Activated CD8-positive, alpha-beta memory T cell treated with anti-CD3 and anti-CD28 coated beads, Interleukin-2, amount 50 U/mL, for 24 hours (primary cell): ENCODE results near the gene BICD2.

Experiments used
- DNase-seq: peaks from one replicate; pipeline ENCODE4 v3.0.0-alpha.2; 2020; ENCODE audit errors: extremely low read depth

BICD2 gene

GRCh38 chr9:92714787-92715487 is 49.7 kb downstream of the BICD2 start:
- DNase-seq = no peak

DNA sequence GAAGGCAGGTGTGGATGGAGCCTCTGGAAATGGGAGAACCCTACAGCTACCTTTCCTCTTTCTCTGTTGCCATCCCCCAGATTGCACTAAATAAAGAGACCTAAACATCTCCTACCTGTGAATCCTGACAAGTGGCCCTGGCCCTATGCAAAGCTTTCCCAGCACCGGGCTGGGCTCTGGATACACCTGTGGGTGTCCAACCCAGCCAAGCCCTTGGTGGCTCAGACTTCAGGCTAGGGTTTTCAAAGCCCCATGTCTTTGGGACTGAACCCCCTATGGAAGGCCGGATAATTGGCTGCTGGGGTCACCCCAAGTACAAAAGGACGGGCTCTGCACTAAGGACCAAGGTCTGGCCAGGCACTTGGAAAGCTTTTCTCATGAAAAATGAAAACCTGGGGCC is 50.6 kb downstream of the BICD2 start:
- DNase-seq = no peak

- DNase-seq = no peak
Measured at GRCh38 chr9:92713528-92713927, 51.1 kb downstream of the BICD2 start.

GRCh38 chr9:92712767-92713166 is 51.9 kb downstream of the BICD2 start:
- DNase-seq = no peak

- DNase-seq = no peak
Measured at GRCh38 chr9:92711844-92712243, 52.8 kb downstream of the BICD2 start.

DNA sequence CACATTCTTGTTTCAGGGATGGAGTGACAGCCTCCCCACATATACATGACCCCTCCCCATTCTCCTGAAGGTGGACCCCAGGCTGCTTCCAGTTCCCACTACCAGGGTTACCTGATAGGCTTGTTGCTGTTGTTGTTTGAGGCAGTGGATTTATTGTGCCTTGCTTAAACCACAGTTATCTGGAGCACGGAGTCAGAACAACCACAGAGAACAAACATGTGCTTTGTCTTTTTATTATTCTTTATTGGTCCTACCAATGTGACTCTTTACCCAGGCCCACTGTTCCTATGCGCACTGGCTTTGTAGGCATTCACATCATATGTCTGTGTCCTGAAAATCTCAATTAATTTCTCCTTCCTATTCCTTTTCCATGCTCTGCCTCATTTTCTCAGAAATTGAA is 53.5 kb downstream of the BICD2 start:
- DNase-seq = no peak

DNA sequence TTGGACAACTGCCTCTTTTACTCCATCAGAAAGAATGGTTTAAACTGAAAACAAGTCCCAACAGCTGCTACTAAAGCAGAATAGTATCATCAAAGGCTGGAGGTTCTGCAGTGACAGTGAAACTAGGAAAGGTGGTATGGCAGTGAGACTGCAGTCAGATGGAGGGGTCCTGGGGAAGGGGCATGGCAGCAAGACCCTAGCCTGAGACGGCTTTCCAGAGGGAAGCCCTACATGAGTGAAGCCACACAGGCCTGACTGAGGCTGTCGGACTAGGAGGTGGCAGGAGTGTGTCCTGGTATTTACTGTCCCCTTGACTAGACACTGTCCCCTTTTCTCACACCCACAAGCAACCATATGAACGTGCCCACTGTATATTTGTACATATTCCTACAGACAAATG is 54.3 kb downstream of the BICD2 start:
- DNase-seq = no peak

DNA sequence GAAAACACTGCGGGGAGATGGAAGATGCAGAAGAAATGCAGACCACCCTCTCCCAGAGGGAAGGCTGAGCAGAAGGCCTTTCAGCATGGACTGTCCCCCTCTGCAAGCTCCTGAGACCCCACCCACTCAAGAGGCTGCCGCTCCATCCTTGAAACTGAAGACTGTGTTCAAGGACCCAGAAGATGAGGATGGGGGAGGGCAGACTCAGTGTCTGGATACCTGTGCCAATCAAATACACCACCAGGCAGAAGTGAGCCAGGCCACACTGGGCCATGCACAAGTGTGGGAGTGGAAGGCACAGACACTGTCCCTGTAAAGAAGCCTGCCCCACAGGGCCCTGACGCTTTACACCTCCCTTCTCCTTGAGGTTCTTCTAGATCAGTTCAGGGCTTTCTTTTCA is 54.7 kb downstream of the BICD2 start:
- no peak for DNase-seq

DNA sequence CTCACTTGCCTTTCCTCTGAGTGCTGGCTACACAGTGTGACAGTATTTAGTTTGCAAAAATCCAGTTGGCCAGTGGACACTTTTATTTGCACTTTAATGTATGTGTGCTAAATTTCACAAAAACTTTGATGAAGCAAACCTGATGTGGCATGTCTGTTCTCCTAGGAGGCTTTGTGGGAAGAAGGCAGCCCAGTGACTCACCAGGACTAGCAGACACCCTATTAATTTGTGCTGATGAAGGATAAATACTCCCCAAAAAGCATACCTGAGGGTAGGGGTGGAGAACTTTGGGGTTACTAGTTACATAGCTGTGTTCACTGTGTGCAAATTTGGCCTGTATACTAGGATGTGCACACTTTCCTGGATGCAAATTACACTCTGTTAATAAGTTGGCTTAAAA is 55.4 kb downstream of the BICD2 start:
- no peak for DNase-seq

DNA sequence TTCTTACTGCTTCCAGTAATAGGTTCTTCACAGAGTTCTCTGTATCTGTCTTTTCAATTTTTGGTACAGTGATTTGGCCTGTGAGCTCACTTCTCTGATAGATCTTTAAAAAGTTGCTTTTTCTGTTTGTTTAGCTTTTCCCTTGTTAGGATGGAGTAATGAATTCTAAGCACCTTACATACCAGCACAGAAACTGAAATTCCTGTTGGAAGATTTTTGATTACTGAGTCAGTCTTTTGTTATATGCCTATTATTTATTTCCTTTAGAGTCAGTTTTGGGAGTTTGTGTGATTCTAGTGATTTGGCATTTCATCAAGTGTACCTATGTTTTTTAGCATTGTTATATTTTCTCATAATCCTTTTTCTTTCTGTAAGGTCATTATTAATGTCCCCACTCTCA is 57.1 kb downstream of the BICD2 start:
- no peak for DNase-seq

DNA sequence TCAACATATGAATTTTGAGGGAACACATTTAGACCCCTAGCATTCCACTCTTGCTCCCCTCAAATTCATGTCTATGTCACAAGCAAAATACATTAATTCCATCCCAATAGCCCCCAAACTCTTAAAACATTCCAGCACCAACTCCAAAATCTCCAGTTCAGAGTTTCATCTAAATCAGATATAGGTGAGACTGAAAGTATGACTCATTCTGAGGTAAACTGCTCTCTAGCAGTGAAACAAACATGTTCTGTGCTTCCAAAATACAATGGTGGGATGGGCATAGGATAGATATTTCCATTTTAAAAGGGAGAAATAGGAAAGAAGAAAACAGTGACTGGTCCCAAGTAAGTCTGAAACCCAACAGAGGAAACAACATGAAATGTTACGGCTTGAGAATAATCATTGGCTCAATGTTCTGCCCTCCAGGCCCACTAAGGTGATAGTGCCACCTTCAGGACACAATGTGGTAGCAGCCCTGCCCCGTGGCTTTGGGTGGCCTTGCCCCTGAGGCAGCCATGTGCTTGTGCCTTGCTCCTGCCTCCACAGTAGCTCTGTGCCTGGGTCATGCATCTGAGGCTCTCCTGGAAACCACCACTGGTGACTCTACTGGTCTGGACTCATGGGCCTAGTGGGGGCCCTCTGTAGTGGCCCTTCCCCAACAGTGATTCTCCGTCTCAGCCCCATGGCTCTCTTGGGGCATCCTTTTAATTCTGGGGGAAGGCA is 58.3 kb downstream of the BICD2 start:
- no peak for DNase-seq

DNA sequence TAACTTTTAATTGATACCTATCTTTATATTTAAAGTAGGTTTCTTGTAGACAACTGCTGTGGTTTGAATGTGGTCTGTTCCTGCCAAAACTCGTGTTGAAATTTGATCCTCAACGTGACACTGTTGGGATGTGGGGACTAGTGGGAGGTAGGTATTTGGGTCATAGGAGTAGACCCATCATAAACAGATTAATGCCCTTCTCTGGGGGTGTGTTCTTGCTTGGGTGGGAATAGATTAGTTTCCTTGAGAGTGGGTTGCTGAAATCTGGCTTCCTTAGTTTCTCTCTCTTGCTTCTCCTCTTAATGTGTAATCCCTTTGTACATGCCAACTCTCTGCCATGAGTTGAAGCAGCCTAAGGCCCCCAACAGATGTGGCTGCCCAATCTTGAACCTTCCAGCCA is 60.1 kb downstream of the BICD2 start:
- DNase-seq = no peak

GRCh38 chr9:92696619-92697018 is 68.0 kb downstream of the BICD2 start:
- DNase-seq = no peak

- no peak for DNase-seq
Measured at GRCh38 chr9:92686954-92687353, 77.7 kb downstream of the BICD2 start.

- no peak for DNase-seq
Measured at GRCh38 chr9:92685022-92685421, 79.6 kb downstream of the BICD2 start.

- DNase-seq = no peak
Measured at GRCh38 chr9:92682269-92682668, 82.4 kb downstream of the BICD2 start.

- no peak for DNase-seq
Measured at GRCh38 chr9:92680166-92681119, 84.2 kb downstream of the BICD2 start.

DNA sequence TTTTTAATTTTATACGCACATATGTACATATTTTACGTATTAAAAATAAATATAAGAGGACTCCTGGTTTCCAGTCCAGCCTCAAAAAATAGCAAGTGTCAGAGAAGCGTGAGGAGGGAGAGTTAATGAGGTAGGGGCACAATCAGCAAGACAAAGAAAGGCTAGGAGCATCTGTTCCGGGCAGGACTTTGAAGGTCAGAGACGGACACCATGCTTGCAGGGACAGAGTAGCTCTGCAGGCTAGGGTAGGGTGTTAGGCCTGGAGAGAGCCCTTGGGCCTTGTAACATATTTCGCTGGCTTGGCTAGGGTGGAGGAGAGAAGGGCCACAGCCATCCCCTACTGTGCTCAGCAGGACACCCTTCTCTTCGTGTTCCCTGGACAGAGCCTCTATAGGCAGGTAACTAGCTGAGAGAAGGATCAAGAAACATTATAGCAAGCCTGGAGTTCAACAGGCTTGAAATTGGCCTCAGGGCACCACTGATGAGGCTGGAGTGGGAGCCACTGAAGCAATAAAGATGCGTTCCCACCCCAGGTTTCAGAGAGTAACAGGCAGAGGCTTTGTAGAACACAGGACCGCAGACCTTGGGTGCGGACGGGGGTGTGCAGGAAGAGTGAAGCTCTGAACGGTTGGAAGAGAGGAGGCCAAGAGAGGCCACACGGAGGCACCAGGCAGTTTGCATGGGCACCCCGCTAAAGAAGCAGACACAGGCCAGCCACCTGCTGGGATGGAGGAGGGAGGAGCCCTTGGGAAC is 85.0 kb downstream of the BICD2 start:
- no peak for DNase-seq

DNA sequence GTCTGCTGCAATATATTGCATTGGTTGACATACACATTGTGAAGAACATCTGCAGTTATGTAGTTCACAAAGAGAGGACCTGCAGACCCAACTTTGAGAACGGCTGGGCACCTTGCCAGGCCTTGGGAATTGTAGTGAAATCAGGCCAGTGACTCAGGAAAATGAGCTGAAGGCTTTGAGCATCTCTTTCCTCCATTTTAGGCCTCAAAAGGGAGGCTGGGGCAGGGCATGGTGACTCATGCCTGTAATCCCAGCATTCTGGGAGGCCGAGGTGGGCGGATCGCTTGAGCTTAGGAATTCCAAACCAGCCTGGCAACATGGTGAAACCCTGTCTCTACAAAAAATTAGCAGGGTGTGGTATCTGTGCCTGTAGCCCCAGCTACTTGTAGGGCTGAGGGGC is 93.3 kb downstream of the BICD2 start:
- no peak for DNase-seq

DNA sequence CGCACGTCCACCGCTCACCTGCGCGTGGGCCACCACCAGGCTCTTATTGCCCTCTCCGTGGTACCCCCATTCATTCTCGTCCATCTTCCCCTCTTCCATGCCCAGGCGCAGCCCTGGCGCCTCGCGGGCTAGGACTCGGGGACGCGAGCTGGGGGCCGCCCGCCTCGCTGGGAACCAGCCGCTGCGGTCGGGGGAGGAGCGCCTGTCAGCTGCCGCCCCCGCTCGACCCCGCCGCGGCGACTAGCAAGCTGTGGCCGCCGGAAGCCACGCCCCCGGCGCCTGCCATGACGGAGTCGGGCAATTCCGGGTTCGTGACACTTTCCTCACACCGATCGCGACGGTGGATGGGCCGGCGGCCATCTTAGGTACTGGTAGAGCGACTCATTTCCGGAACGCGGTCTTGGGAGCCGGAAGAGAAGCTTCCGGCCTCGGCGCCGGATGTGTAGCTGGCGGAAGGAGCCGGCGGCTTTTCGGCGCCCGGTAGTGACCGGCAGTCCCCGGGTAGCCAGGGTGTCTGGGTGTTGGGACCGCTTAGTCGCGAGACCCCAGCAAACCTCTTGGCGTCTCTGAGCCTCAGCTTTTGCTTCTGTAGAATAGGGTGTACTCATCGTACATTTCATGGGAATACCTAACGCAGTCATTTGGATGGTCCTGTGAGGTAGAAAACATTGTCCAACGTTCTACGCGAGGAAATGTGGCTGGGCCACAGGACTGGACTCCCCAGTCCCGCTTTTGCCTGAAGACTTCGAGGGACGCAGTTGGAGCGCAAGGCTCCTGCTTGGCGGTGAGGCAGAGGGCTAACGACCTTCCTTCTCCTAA is 94.5 kb downstream of the BICD2 start, which contains the start of gene IPPK:
Gene IPPK (minus strand): TSS at position 242 of the 819 bp plus-strand sequence. CDS start 143 bp downstream, at position 99.
- peak; percentile 95 for DNase-seq

GRCh38 chr9:92669527-92669889 is 95.1 kb downstream of the BICD2 start:
- no peak for DNase-seq
